Neural cell (in vitro differentiated cells): Measurements from ENCODE around the gene GGA1.

ENCODE experiments used
- CTCF ChIP-seq: fragments of 450-650 bp; IDR thresholded peaks from 2 replicates; pipeline ENCODE4 v1.5.1; 2014; ENCODE audit warnings: antibody characterized with exemption, mild to moderate bottlenecking, moderate library complexity; ENCODE audit not compliant: poor library complexity, severe bottlenecking
- MXI1 ChIP-seq: fragments of 450-650 bp; conservative IDR thresholded peaks from 2 replicates; pipeline ENCODE4 v1.6.1; 2014; ENCODE audit warnings: antibody characterized with exemption, mild to moderate bottlenecking; ENCODE audit not compliant: poor library complexity, severe bottlenecking
- POLR2AphosphoS5 ChIP-seq: IDR thresholded peaks from 2 replicates; pipeline ENCODE4 v1.6.1; 2012
- REST ChIP-seq: IDR thresholded peaks from 2 replicates; pipeline ENCODE4 v1.6.1; 2012; ENCODE audit warnings: borderline replicate concordance
- TAF1 ChIP-seq: IDR thresholded peaks from 2 replicates; pipeline ENCODE4 v1.6.1; 2012; ENCODE audit warnings: low read depth

GRCh38 chr22:37582526-37582925 lies 26.1 kb upstream of the GGA1 start:
- TF ChIP-seq POLR2AphosphoS5, result no peak
- TF ChIP-seq CTCF, result no peak
- no peak for TF ChIP-seq MXI1
- no peak for TF ChIP-seq TAF1
- TF ChIP-seq REST, result no peak
